GM12878 (cell line): ENCODE results near the gene THYN1. TPM values are rescaled to one million over a fixed set of nuclear protein-coding genes. Genes with fewer than 3 reads are reported as not detected.
"Not testable (repeated sequence)": the region's sequence is repeated elsewhere in the genome, so short reads cannot be mapped to it uniquely, and the experiment has no call there.

Source experiments
- ATAC-seq: fragments of 200-7000 bp; cut with Tn5 transposase; 3 replicates; pipeline ENCODE4 v1.9.1; 2020; ENCODE audit warnings: mild to moderate bottlenecking, moderate library complexity
- BruUV-seq: library from RNA; stranded (reverse); fragments of 400-500 nt; replicated peaks from 2 replicates; lab custom pipeline; 2021; lab: Mats Ljungman, UMichigan
- CTCF ChIA-PET: fragments of 300-600 bp; sonication (Branson Sonifier 250); formaldehyde crosslinking; extraction: SDS; loops from one replicate; lab custom pipeline; 2021; ENCODE audit warnings: inconsistent platforms; lab: Yijun Ruan, JAX
- POLR2A ChIA-PET: fragments of 350-600 bp; formaldehyde crosslinking; extraction: SDS; loops from one replicate; lab custom pipeline; 2021; ENCODE audit warnings: inconsistent platforms; lab: Charles Lee
- RAD21 ChIA-PET: fragments of 300-600 bp; sonication (Branson Sonifier 250); formaldehyde crosslinking; loops from one replicate; lab custom pipeline; 2023; ENCODE audit warnings: antibody characterized with exemption; ENCODE audit not compliant: unreplicated experiment; lab: Charles Lee
- SMC1A ChIA-PET: fragments of 300-600 bp; sonication (Branson Sonifier 250); formaldehyde crosslinking; loops from one replicate; lab custom pipeline; 2023; ENCODE audit not compliant: unreplicated experiment, uncharacterized antibody; lab: Charles Lee
- DNase-seq: peaks from one replicate; pipeline ENCODE4 v3.0.0-alpha.2; 2011; ENCODE audit warnings: low read depth, low spot score
- FAIRE-seq: peaks from 3 replicates; lab custom pipeline; 2011; peaks lifted over from hg19 to GRCh38; lab: Jason Lieb, UNC
- H2AFZ ChIP-seq: 2 replicates; pipeline ENCODE4 v1.6.0; 2011; ENCODE audit warnings: low read depth, low read length, control low read depth; ENCODE audit not compliant: control insufficient read depth
- H3K27ac ChIP-seq: 2 replicates; pipeline ENCODE4 v1.5.1; 2011; ENCODE audit warnings: control low read depth; ENCODE audit not compliant: control insufficient read depth, insufficient read depth
- H3K27me3 ChIP-seq, 2 experiments: replicated peaks in 1 of 2; 2 replicates each; pipeline versions ENCODE4 v1.6.0 to v1.6.1; 2011; ENCODE audit warnings: low read length in 1 of 2; ENCODE audit not compliant: control insufficient read depth in 2 of 2, insufficient read depth in 2 of 2
- H3K36me3 ChIP-seq, 2 experiments: 2 replicates each; pipeline ENCODE4 v1.5.1; 2011; ENCODE audit warnings: low read length in 1 of 2; ENCODE audit not compliant: control insufficient read depth in 2 of 2, insufficient read depth in 2 of 2
- H3K4me1 ChIP-seq: 2 replicates; pipeline ENCODE4 v1.6.1; 2011; ENCODE audit warnings: mild to moderate bottlenecking, low read length, moderate library complexity, mixed read lengths; ENCODE audit not compliant: control insufficient read depth, insufficient read depth
- H3K4me2 ChIP-seq: 2 replicates; pipeline ENCODE4 v1.6.0; 2011; ENCODE audit warnings: control low read depth; ENCODE audit not compliant: control insufficient read depth, insufficient read depth
- H3K4me3 ChIP-seq: fragments of 200-600 bp; sonication (generic); 2 replicates; pipeline ENCODE4 v1.5.1; 2016
- H3K79me2 ChIP-seq: 2 replicates; pipeline ENCODE4 v1.6.0; 2011; ENCODE audit warnings: low read length; ENCODE audit not compliant: control insufficient read depth, insufficient read depth
- H3K9ac ChIP-seq: 2 replicates; pipeline ENCODE4 v1.8.0; 2011; ENCODE audit warnings: low read length, control low read depth, mixed read lengths; ENCODE audit not compliant: control insufficient read depth, insufficient read depth
- H3K9me3 ChIP-seq: replicated peaks from 3 replicates; pipeline ENCODE4 v1.5.1; 2011; ENCODE audit warnings: mild to moderate bottlenecking, low read length; ENCODE audit not compliant: control insufficient read depth, insufficient read depth
- H4K20me1 ChIP-seq: 2 replicates; pipeline ENCODE4 v1.6.0; 2011; ENCODE audit not compliant: control insufficient read depth, insufficient read depth
- LARP7 ChIP-seq: fragments of 450-650 bp; IDR thresholded peaks from 2 replicates; pipeline ENCODE4 v1.6.1; 2017; ENCODE audit warnings: mild to moderate bottlenecking
- WGBS: methylation state at CpG from one replicate; pipeline ENCODE4 v1.1.6; 2016; ENCODE audit warnings: low lambda C conversion rate; ENCODE audit not compliant: insufficient replicate concordance, insufficient coverage; ENCODE audit errors: missing lambda C conversion rate; 5-methylcytosine and 5-hydroxymethylcytosine counted together
- in situ Hi-C: fragments of 300-500 bp; cut with MboI; formaldehyde crosslinking; loops from 9 replicates; pipeline ENCODE4 v1.14.3; 2018; ENCODE audit warnings: mixed read lengths
- intact Hi-C: fragments of 100-400 bp; cut with micrococcal nuclease; formaldehyde crosslinking; loops from one replicate; pipeline ENCODE4 v1.14.2; 2022; ENCODE audit not compliant: unreplicated experiment
- polyA plus RNA-seq, 11 experiments: library from polyadenylated mRNA; depleted of rRNA in 4 of 11; unstranded in 6 of 11; stranded (reverse) in 5 of 11; fragments of >200 nt; fragmentation: Nextera tagmentation in 4 of 11; fragmentation: Illumina TruSeq in 1 of 11; extraction: Ambion mirVana in 4 of 11; extraction: Trizol in 1 of 11; gene quantifications; 1 replicate in 1 of 11; 2 replicates in 10 of 11; pipeline versions ENCODE4 v1.2.1 to v1.2.3, GENCODE V29; 2011 to 2016; ENCODE audit warnings: inconsistent platforms in 2 of 11, missing spikeins in 2 of 11, low read depth in 1 of 11
- total RNA-seq, 4 experiments: library from RNA; depleted of rRNA in 3 of 4; stranded (reverse); fragments of >200 nt in 3 of 4; fragmentation: Illumina TruSeq in 1 of 4; extraction: Trizol in 1 of 4; gene quantifications; 2 replicates each; pipeline versions ENCODE4 v1.2.1 to v1.2.3, GENCODE V29; 2013 to 2021

Gene THYN1
- total and polyA plus RNA-seq, 10 of the 15 experiments (the other 5 are each of a cell fraction or from before 2014, with no cell fraction given): 45.7 to 221 (median 96.3) TPM

DNA sequence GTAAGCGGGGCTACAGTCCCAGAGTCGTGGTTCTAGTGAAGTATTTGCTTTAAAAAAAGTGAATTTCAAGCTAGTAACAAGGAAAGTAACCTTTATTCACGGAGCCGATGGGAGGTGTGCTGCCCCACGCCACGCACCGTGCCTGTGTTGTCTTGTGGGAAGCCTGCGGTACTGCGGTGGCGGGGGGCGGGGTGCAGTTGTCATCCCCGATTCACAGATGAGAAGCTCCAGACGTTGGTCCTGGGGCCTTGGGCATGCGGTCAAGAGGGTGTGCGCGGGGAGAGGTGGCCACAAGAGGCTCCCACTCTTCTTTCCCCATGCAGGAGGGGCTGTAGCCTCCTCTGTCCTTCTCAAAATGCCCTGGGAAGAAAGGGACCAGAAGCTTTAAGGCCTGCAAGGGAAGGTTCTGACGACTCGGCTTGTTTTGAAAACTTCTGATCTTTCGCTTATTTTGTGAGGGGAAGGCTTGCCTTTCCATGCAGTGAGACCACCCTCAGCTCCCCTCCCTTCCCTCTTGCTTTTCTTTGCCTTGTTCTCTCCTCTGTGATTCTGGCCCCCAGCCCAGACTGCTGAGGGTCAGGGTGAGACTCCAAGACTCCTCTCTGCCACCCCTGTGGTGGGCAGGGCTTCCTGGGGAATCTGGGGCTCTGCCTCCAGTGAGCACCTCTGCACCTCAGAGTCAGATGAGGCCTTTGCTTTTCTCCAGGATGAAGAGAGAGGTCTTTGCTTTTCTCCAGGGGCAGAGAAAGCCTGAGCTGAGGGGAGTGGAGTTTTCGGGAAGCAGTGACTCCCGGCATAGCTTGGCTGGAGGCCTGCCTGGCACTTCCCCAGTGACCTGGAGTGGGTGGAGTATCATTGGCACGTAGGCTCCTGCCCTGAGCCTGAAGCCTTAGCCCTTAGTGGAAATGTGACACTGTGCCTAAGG is 29.2 kb upstream of the THYN1 start:
- Histone ChIP-seq H3K27me3 (peaks cover 2 to 8% of the 10 kb centered on the region in 2 experiments; a peak in 2 of 4 replicates), H2AFZ (no peak overlapping the region), H3K27ac (no peak overlapping the region), H3K4me1 (no peaks in the 10 kb centered on the region), H3K36me3 (no peaks in the 10 kb centered on the region), H3K79me2 (no peaks in the 10 kb centered on the region), H3K9me3 (no peaks in the 10 kb centered on the region; the same call in 2 of the 3 replicates), H3K4me2 (no peak overlapping the region), H4K20me1 (no peaks in the 10 kb centered on the region), H3K9ac (no peak overlapping the region), H3K4me3 (no peak overlapping the region)
- WGBS: 62% methylated on average over 21 of the region's 22 CpGs
- ATAC-seq (no peak), DNase-seq (no peak), FAIRE-seq (no peak)
- ChIA-PET SMC1A (no interaction called here), RAD21 (no interaction called here), POLR2A (no interaction called here), CTCF (no interaction called here)
- in situ Hi-C loops: no loop called here
- intact Hi-C loops: no loop called here
- no peak for TF ChIP-seq LARP7
- no TSS peak for BruUV-seq

DNA sequence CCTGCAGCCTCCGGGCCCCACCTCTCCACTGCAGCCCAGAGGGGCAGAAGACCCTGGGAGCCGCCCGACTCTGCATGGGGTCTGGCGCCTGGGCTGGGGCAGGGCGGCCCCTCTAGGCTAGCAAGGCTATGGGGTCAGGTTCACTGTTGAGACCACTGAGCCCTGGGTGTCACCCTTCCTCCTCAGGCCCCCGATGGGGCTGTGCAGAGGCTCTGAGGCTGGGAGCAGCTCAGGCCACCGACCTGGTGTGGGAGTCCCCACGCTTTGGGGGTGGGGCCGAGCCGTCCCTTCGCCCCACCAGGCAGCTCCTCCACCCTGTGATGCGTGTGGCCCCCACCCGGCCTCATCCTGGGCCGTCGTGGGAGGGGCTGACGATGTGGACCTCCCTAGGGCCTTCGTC is 28.5 kb upstream of the THYN1 start:
- H3K36me3 ChIP-seq, H3K27ac ChIP-seq, H2AFZ ChIP-seq, H3K4me2 ChIP-seq, SMC1A ChIA-PET, H3K9ac ChIP-seq, H3K9me3 ChIP-seq, H3K4me1 ChIP-seq, BruUV-seq, H3K27me3 ChIP-seq, in situ Hi-C loops, H3K79me2 ChIP-seq, RAD21 ChIA-PET, H3K4me3 ChIP-seq, H4K20me1 ChIP-seq, intact Hi-C loops, DNase-seq, CTCF ChIA-PET, ATAC-seq, POLR2A ChIA-PET, FAIRE-seq: not testable (repeated sequence)
- 36% methylated on average over 9 of the region's 17 CpGs for WGBS
